SK-N-SH (cell line): ENCODE measurements around the gene TRNP1.

ENCODE experiments used
- FOXJ3 ChIP-seq: sonication (generic); formaldehyde crosslinking; IDR thresholded peaks from 2 replicates; pipeline ENCODE4 v1.5.1; 2020; ENCODE audit warnings: mild to moderate bottlenecking, missing genetic modification reagents
- POLR2AphosphoS5 ChIP-seq: IDR thresholded peaks from 2 replicates; pipeline ENCODE4 v1.6.1; 2012; ENCODE audit warnings: low read depth, low read length
- USF2 ChIP-seq: fragments of 150-350 bp; IDR thresholded peaks from 2 replicates; pipeline ENCODE4 v1.6.1; 2017; ENCODE audit warnings: antibody characterized with exemption, low read length, low read depth, borderline replicate concordance

- TF ChIP-seq FOXJ3 (CRISPR knock-in tag) = no peak
- TF ChIP-seq USF2 = no peak
- TF ChIP-seq POLR2AphosphoS5 = no peak
Measured at GRCh38 chr1:26961826-26962225, 31.7 kb upstream of the TRNP1 start.
